T-helper 2 cell treated with Interferon-gamma antibody and Interleukin-4, amounts not matched to agents 100 ng/mL and 5 ng/mL, for 36 hours (primary cell): Measurements from ENCODE around the gene CREB3. TPM values are rescaled to one million over a fixed set of nuclear protein-coding genes. Genes with fewer than 3 reads are reported as not detected.

Experiments
- intact Hi-C: fragments of 100-400 bp; cut with micrococcal nuclease; formaldehyde crosslinking; loops from one replicate; pipeline ENCODE4 v1.15.1; 2023
- total RNA-seq: library from RNA; stranded (reverse); gene quantifications from 2 replicates; pipeline ENCODE4 v1.2.3, GENCODE V29; 2022

Gene CREB3
- total RNA-seq, 1 donor from 2014 or later = 19.9 TPM

DNA sequence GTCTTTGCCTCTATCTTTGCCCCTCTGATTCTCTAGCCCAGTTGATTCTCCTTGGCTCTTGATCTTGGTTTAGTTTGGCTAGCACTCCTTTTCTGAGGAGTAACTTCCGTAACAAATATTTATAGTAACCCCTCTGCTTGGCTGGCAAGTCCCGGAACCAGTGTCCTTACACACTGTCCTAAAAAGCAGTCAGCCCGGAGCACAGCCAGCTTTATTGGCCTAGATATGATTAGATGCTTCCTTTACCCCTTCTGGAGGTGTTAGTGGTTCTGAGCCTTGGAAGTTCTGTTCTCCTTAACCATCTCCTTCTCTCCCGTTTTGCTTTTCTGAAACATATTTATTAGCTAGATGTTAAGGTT lies 38.6 kb downstream of the CREB3 start:
- intact Hi-C loops = no loop called here

GRCh38 chr9:35771534-35771933 lies 39.1 kb downstream of the CREB3 start:
- intact Hi-C loops = no loop called here

- intact Hi-C loops = no loop called here
These were observed 39.5 kb downstream of the CREB3 start for GRCh38 chr9:35771943-35772342.

DNA sequence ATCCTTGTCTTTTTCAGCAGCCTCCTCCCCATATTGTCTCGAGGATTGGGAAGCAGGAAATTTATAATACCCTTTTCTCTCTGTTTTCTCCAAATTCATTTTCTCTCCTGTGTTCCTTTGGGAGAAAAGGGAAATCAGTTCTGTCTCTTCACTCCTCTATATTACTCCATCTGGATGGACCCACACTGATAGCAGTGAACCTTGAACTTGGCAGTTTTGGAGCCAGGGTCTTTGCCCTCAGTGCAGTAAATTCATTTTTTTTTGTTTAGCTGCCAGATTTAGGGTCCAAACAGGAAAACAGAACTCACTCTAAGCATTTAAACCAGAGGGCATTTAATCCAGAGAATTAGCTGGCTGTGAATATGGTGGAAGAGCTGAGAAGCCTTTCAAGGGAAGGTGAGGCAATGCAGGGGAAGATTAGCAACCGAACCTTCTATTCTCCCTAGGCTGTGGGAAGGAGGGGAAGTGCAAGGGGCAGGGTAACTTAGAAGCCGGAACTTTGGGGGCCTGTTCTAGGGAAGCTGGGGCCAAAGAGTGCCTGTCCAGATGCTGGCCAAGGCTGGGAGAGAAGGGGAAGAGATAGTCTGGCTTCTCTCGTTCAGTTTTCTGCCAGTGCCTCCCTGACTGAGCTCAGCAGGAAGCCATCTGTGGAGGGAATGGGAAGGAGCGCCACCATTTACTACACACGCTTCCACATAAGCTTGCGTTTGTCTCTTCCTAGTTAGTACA lies 42.6 kb downstream of the CREB3 start:
- intact Hi-C loops = no loop called here

GRCh38 chr9:35776018-35776417 lies 43.6 kb downstream of the CREB3 start:
- intact Hi-C loops = no loop called here

GRCh38 chr9:35778496-35778895 lies 46.0 kb downstream of the CREB3 start:
- intact Hi-C loops = no loop called here

DNA sequence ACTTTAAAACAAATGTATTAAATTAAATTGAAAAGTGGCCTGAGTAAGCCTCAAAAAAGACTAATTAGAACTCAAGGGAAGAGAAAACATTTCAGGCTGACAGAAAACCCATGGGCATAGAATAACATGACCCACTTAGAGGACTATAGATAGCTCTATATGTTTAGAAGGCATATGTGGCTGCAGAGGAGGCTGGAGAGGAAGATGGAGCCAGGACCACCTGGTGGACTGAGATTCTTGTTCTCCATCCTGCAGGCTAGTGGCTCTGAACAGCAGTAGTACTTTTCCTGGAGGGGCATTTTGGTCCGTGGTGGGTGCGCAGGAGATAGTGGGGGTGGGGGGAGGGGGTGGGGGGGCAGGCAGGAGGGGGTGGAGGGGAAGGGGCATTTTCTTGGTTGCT lies 48.6 kb downstream of the CREB3 start:
- intact Hi-C loops = no loop called here

- intact Hi-C loops = no loop called here
These were observed 51.0 kb downstream of the CREB3 start for GRCh38 chr9:35783418-35783817.

Other genes with a start within 250 kb of the CREB3 start
- gene RUSC2, start 242.6 kb upstream of the CREB3 start, total RNA-seq = 3.1 and 3.9 TPM in 2 replicates
- gene TESK1, start 127.4 kb upstream of the CREB3 start, total RNA-seq = 30.0 and 33.1 TPM in 2 replicates
- 7.0 and 7.3 TPM in 2 replicates for gene CD72, start 114.3 kb upstream of the CREB3 start, total RNA-seq
- 198 and 205 TPM in 2 replicates for gene SIT1, start 81.7 kb upstream of the CREB3 start, total RNA-seq
- gene RMRP, start 74.6 kb upstream of the CREB3 start, total RNA-seq = 5,282 and 6,266 TPM in 2 replicates
- gene CCDC107, start 74.4 kb upstream of the CREB3 start, total RNA-seq = 25.6 and 27.2 TPM in 2 replicates
- gene ARHGEF39, start 67.5 kb upstream of the CREB3 start, total RNA-seq = 14.7 and 15.4 TPM in 2 replicates
- gene CA9, start 58.7 kb upstream of the CREB3 start, total RNA-seq = 0.27 and 0.30 TPM in 2 replicates
- gene TPM2, start 42.7 kb upstream of the CREB3 start, total RNA-seq = 5.9 and 6.0 TPM in 2 replicates
- gene TLN1, start 471 bp upstream of the CREB3 start, total RNA-seq = 360 and 382 TPM in 2 replicates
- gene GBA2, start 16.6 kb downstream of the CREB3 start, total RNA-seq = 54.1 and 62.3 TPM in 2 replicates
- 22.8 and 23.3 TPM in 2 replicates for gene RGP1, start 16.6 kb downstream of the CREB3 start, total RNA-seq
- 0.55 TPM in 1 of 2 replicates, not detected in the other for gene MSMP, start 21.6 kb downstream of the CREB3 start, total RNA-seq
- gene NPR2, start 58.9 kb downstream of the CREB3 start, total RNA-seq = 9.6 and 10.2 TPM in 2 replicates
- 0.95 and 1.4 TPM in 2 replicates for gene SPAG8, start 79.6 kb downstream of the CREB3 start, total RNA-seq
- 55.0 and 55.7 TPM in 2 replicates for gene HINT2, start 82.4 kb downstream of the CREB3 start, total RNA-seq
- not detected in 2 replicates for gene FAM221B, start 96.1 kb downstream of the CREB3 start, total RNA-seq
- 1.7 and 2.6 TPM in 2 replicates for gene TMEM8B, start 96.6 kb downstream of the CREB3 start, total RNA-seq
- gene OR13J1, start 137.7 kb downstream of the CREB3 start, total RNA-seq = not detected in 2 replicates
- gene HRCT1, start 173.5 kb downstream of the CREB3 start, total RNA-seq = not detected in 2 replicates
- gene SPAAR, start 176.8 kb downstream of the CREB3 start, total RNA-seq = not detected in 2 replicates
- gene OR2S2, start 225.5 kb downstream of the CREB3 start, total RNA-seq = not detected in 2 replicates